ENCODE results near the gene MAP4K3. TPM values are rescaled to one million over a fixed set of nuclear protein-coding genes. Genes with fewer than 3 reads are reported as not detected.
A peak's percentile ranks its signal among the peaks of the same experiment; 100 is the strongest.

MAP4K3 gene
- total and polyA plus RNA-seq, 9 of the 15 experiments (the other 6 are each of a cell fraction or from before 2014, with no cell fraction given), result 3.1 to 30.0 (median 16.9) TPM

DNA sequence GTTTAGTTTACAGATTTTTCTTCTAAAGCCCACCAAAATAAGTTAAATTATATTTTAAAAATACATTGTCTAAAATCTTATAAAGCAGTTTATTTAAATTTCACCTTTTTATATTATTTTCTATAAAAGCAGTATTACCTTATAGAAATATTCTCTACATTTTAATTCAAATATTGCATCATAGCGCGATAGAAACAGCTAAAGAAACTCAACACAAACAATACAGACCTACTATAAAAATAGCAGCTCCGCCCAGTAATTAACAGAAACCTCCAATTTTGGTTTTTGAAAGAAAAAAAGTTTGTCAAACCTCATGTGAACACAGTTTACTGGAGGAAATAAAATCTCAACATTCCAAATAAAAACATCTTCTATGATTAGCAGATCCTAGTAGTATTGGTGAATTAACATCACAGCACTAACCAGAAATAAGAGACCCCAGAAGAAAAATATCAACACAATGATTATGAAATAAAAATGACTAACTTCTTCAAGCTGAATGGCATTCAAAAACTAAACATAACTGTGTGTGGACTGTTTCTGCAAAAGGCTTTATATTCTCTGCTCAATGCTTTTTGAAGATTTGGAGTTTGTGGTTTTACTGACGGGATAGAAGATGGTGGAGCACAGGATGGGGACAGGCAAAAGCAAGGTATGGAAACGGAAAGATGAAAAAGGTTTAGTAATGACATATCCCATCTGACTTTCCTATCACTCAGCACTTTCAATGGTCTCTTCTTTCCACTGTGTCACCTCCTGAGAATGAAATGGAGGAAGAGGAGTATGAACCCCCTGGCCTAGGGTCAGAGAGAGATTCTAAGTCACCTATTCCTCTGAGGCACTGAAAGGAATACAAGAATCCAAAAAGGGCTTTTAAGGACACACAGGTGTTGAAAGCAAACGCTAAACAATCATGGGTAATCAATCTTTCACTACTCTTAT, 17.5 kb downstream of the MAP4K3 start:
- DNase-seq (ENCODE audit: extremely low read depth in 1 of 4, low spot score in 3 of 4) (no peak), ATAC-seq (peak; percentile 30), FAIRE-seq (no peak)
- intact Hi-C loops (cut with micrococcal nuclease) (no loop called here), in situ Hi-C loops (cut with MboI) (no loop called here)
- Histone ChIP-seq H2AFZ (ENCODE audit: low read depth, low read length) (no peak overlapping the region), H3K79me2 (ENCODE audit: control insufficient read depth, insufficient read depth, low read length) (peaks cover 97% of the 10 kb centered on the region), H3K9ac (ENCODE audit: insufficient read depth in 1 of 2, low read depth in 2 of 2, low read length in 2 of 2) (no peak overlapping the region), H3K9me3 (replicated peaks; ENCODE audit: control insufficient read depth, insufficient read depth, low read depth, low read length) (no peaks in the 10 kb centered on the region), H3K27me3 (ENCODE audit: control insufficient read depth in 2 of 2, insufficient read depth in 2 of 2, low read length in 2 of 2) (no peaks in the 10 kb centered on the region), H3K4me1 (replicated peaks in 1 of 2; ENCODE audit: control insufficient read depth in 2 of 2, insufficient read depth in 2 of 2, low read length in 2 of 2) (peaks cover 10 to 42% of the 10 kb centered on the region in 2 experiments), H4K20me1 (replicated peaks; ENCODE audit: control insufficient read depth, insufficient read depth, low read length) (peaks cover 23% of the 10 kb centered on the region), H3K4me2 (ENCODE audit: insufficient read depth, low read length) (no peak overlapping the region), H3K4me3 (no peak overlapping the region), H3K9me1 (ENCODE audit: control insufficient read depth, insufficient read depth, low read length) (no peaks in the 10 kb centered on the region), H3K36me3 (ENCODE audit: control insufficient read depth, insufficient read depth, low read length) (no peaks in the 10 kb centered on the region), H3K27ac (ENCODE audit: extremely low read depth, low read depth, low read length) (no peak overlapping the region)
- 67% methylated on average over 6 of the region's 6 CpGs for WGBS (ENCODE audit: insufficient coverage, low coverage, missing lambda C conversion rate)
- POLR2A ChIA-PET, result interaction anchor here (1.3 to 2.2 kb wide), 2 partner anchors 10 to 20 kb away, joined by 4 to 9 read pairs; no protein-coding TSS in a partner anchor
- CTCF ChIA-PET (ENCODE audit: low intra/inter-chr PET ratio), result no interaction called here
- BruUV-seq (replicated peaks), result no TSS peak
- TF ChIP-seq ZNF316 (IDR thresholded peaks at IDR 0.05), result peak; percentile 69
- no peak for TF ChIP-seq ZNF140 (CRISPR knock-in tag; IDR thresholded peaks at IDR 0.05)
- TF ChIP-seq, protein P1, sequence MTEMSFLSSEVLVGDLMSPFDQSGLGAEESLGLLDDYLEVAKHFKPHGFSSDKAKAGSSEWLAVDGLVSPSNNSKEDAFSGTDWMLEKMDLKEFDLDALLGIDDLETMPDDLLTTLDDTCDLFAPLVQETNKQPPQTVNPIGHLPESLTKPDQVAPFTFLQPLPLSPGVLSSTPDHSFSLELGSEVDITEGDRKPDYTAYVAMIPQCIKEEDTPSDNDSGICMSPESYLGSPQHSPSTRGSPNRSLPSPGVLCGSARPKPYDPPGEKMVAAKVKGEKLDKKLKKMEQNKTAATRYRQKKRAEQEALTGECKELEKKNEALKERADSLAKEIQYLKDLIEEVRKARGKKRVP (CRISPR knock-in tag; IDR thresholded peaks at IDR 0.05), result no peak
- no peak for TF ChIP-seq TRIM24 (IDR thresholded peaks at IDR 0.05)
- TF ChIP-seq CEBPG (CRISPR knock-in tag; IDR thresholded peaks at IDR 0.05), result no peak
- TF ChIP-seq CEBPG (tag; conservative IDR thresholded peaks at IDR 0.05 in 1 of 2, IDR thresholded peaks at IDR 0.05 in 1 of 2), result peak; percentile 41 to 72
- TF ChIP-seq TAF9B (IDR thresholded peaks at IDR 0.05; ENCODE audit: partially characterized antibody), result no peak
- TF ChIP-seq, protein P2, sequence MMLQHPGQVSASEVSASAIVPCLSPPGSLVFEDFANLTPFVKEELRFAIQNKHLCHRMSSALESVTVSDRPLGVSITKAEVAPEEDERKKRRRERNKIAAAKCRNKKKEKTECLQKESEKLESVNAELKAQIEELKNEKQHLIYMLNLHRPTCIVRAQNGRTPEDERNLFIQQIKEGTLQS (IDR thresholded peaks at IDR 0.05), result peak; percentile 62
- TF ChIP-seq, protein P2 (CRISPR knock-in tag; conservative IDR thresholded peaks at IDR 0.05), result no peak
- TF ChIP-seq CBX5 (IDR thresholded peaks at IDR 0.05; ENCODE audit: borderline replicate concordance, low read depth), result no peak
- TF ChIP-seq GATAD2A (IDR thresholded peaks at IDR 0.05), result no peak
- TF ChIP-seq MECOM (CRISPR knock-in tag; IDR thresholded peaks at IDR 0.05), result no peak
- TF ChIP-seq RFX1 (IDR thresholded peaks at IDR 0.05), result no peak
- TF ChIP-seq KLF16 (IDR thresholded peaks at IDR 0.05), result no peak
- TF ChIP-seq PHF20 (IDR thresholded peaks at IDR 0.05; ENCODE audit: partially characterized antibody), result no peak
- TF ChIP-seq ZNF589 (CRISPR knock-in tag; IDR thresholded peaks at IDR 0.05; ENCODE audit: low read depth), result no peak
